Endothelial cell (in vitro differentiated cells): ENCODE data around the gene CDC42EP3. TPM values are rescaled to one million over a fixed set of nuclear protein-coding genes. Genes with fewer than 3 reads are reported as not detected.

Source experiments
- DNase-seq: peaks from one replicate; pipeline ENCODE4 v3.0.0; 2021; ENCODE audit warnings: low spot score
- H3K27ac Mint-ChIP-seq: one replicate; pipeline ENCODE4 v1.8.0; 2021; ENCODE audit warnings: mixed read lengths, inconsistent platforms; ENCODE audit not compliant: unreplicated experiment
- H3K27me3 Mint-ChIP-seq: one replicate; pipeline ENCODE4 v1.8.0; 2021; ENCODE audit warnings: mild to moderate bottlenecking, moderate library complexity, mixed read lengths, inconsistent platforms; ENCODE audit not compliant: unreplicated experiment
- H3K36me3 Mint-ChIP-seq: one replicate; pipeline ENCODE4 v1.8.0; 2021; ENCODE audit warnings: mild to moderate bottlenecking, low read depth, mixed read lengths, inconsistent platforms; ENCODE audit not compliant: unreplicated experiment
- H3K4me1 Mint-ChIP-seq: one replicate; pipeline ENCODE4 v1.8.0; 2021; ENCODE audit warnings: mild to moderate bottlenecking, mixed read lengths, inconsistent platforms; ENCODE audit not compliant: unreplicated experiment
- H3K4me3 Mint-ChIP-seq: one replicate; pipeline ENCODE4 v1.8.0; 2021; ENCODE audit warnings: mild to moderate bottlenecking, mixed read lengths, inconsistent platforms; ENCODE audit not compliant: unreplicated experiment
- H3K9me3 Mint-ChIP-seq: one replicate; pipeline ENCODE4 v1.8.0; 2021; ENCODE audit warnings: mixed read lengths, inconsistent platforms; ENCODE audit not compliant: unreplicated experiment
- total RNA-seq: library from RNA; stranded (reverse); fragmentation: NEBNext Ultra II Directional; extraction: Animal tissue kit (Norgen Biotek cat#: 25700); gene quantifications from one replicate; pipeline ENCODE4 v1.2.1, GENCODE V29; 2021; ENCODE audit not compliant: unreplicated experiment
- TF ChIP-seq, protein P1 (sequence below): fragments of 200-600 bp; sonication (generic); IDR thresholded peaks from one replicate; pipeline ENCODE4 v1.5.0; 2021; ENCODE audit warnings: antibody characterized with exemption; ENCODE audit not compliant: unreplicated experiment

The CDC42EP3 gene
- total RNA-seq, 1 donor from 2014 or later, result 53.1 TPM

DNA sequence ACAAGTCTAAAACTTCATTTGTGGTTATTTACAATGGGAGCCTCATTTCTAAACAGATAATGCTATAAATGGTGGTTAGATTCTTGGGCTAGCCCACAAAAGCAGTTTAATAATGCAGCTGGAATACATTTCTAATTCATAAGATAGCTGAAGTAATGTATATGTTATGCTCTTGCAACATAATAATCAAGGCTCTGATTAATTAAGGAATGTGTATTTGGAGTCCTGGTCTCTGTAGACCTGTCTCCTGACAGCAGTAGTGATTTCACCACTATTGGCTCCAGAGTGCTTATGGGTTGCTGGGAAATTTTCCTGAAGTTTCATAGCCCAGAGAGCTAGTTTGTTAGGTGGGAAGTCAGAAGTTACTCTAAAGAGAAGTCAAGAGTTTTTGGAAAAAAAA lies 21.3 kb upstream of the CDC42EP3 start:
- Mint-ChIP-seq H3K36me3 (no peaks in the 10 kb centered on the region), H3K4me1 (no peaks in the 10 kb centered on the region), H3K27me3 (peaks cover 1% of the 10 kb centered on the region), H3K4me3 (no peak overlapping the region), H3K27ac (no peak overlapping the region), H3K9me3 (no peaks in the 10 kb centered on the region)
- DNase-seq, result no peak
- TF ChIP-seq, protein P1, sequence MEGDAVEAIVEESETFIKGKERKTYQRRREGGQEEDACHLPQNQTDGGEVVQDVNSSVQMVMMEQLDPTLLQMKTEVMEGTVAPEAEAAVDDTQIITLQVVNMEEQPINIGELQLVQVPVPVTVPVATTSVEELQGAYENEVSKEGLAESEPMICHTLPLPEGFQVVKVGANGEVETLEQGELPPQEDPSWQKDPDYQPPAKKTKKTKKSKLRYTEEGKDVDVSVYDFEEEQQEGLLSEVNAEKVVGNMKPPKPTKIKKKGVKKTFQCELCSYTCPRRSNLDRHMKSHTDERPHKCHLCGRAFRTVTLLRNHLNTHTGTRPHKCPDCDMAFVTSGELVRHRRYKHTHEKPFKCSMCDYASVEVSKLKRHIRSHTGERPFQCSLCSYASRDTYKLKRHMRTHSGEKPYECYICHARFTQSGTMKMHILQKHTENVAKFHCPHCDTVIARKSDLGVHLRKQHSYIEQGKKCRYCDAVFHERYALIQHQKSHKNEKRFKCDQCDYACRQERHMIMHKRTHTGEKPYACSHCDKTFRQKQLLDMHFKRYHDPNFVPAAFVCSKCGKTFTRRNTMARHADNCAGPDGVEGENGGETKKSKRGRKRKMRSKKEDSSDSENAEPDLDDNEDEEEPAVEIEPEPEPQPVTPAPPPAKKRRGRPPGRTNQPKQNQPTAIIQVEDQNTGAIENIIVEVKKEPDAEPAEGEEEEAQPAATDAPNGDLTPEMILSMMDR, result no peak

DNA sequence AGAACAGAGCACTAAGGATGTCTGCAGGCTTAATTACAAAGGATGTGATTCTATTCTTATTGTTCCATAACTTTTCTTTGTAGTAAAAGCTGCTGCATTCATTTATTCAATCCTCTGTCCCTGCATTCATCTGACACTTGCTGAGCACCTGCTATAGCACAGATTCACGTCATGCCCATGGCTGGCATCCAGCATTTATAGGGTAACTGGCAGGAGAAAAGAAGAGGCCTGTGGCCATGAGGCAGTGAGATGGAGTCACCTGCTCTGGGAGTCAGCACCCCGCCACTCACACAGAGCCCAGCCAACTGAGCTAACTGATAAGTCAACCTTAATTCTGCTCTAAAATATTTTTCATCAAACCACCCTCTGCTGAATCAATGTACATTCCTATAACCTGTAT lies 18.3 kb upstream of the CDC42EP3 start:
- TF ChIP-seq, protein P1, result no peak
- Mint-ChIP-seq H3K4me3 (no peak overlapping the region), H3K27ac (no peak overlapping the region), H3K36me3 (no peaks in the 10 kb centered on the region), H3K27me3 (peaks cover 1% of the 10 kb centered on the region), H3K9me3 (no peaks in the 10 kb centered on the region), H3K4me1 (no peaks in the 10 kb centered on the region)
- no peak for DNase-seq

DNA sequence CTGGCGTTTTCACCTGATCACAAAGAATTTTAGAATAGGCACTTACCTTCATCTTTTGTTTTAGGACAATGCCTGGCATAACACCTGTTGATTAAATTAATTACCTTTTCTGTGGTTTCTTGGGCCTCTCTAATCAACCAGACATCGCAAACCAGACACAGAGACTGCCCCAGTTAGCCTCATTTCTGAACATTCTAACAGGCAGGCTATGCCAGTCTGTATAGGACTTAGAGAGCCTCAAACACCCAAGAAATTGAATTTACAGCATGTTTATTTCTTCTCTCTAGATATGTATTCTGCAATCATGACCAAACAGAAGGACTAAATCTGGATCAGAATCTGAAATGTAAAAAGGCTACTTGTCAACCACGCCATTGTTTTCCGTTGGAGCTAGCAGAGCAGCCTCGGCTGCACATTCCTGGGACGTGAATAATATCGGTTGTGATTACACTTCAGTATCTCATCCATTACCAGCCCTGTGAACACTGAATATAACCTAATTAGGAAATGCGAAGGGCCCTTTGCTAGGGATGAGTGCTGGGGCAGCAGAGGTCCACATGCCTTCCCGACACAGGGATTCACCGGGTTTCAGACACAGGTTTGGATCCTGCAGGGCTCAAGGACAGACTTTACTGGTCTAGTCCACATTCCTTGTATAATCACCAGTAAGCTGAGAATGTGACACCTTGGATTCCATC lies 17.5 kb upstream of the CDC42EP3 start:
- DNase-seq, result no peak
- H3K9me3 Mint-ChIP-seq, result no peaks in the 10 kb centered on the region
- H3K4me3 Mint-ChIP-seq, result no peak overlapping the region
- H3K36me3 Mint-ChIP-seq, result no peaks in the 10 kb centered on the region
- no peaks in the 10 kb centered on the region for H3K4me1 Mint-ChIP-seq
- TF ChIP-seq, protein P1, result no peak
- H3K27ac Mint-ChIP-seq, result no peak overlapping the region
- H3K27me3 Mint-ChIP-seq, result peaks cover 1% of the 10 kb centered on the region

DNA sequence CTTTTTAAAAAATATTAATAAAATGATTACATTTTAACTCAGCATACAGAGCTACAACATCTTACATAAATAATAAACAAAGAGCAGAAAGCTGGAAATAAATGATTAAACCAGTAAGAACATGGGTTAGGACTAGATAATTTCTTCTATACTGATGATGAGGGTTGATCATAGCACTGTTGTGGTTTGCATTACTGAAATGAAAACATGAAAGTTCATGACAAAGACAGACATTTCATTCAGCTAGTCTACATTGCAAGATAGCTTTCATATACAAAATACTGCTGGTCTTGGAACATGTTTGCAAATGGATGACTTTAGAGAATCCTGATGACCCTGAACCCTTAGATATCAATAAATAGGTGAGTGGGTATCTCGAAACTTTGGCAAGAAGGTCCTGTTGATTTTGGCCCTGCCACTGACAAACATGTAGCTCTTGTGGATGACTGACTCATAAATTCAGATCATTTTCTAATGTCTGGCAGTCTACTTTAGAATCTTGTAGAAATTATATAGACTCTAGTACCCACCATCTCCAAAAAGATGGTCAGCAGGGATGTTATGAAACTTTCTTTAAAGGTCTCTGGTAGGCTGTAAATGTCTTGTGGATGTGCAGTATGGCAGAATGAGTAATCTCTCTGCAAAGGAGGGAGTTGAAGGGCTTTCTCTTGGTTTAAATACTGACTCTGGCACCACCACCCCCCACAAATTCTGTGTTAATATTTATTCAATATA lies 15.5 kb upstream of the CDC42EP3 start:
- no peak overlapping the region for H3K27ac Mint-ChIP-seq
- H3K27me3 Mint-ChIP-seq, result no peaks in the 10 kb centered on the region
- TF ChIP-seq, protein P1, result no peak
- H3K4me1 Mint-ChIP-seq, result no peaks in the 10 kb centered on the region
- H3K36me3 Mint-ChIP-seq, result no peaks in the 10 kb centered on the region
- H3K4me3 Mint-ChIP-seq, result no peak overlapping the region
- no peaks in the 10 kb centered on the region for H3K9me3 Mint-ChIP-seq
- DNase-seq, result no peak

DNA sequence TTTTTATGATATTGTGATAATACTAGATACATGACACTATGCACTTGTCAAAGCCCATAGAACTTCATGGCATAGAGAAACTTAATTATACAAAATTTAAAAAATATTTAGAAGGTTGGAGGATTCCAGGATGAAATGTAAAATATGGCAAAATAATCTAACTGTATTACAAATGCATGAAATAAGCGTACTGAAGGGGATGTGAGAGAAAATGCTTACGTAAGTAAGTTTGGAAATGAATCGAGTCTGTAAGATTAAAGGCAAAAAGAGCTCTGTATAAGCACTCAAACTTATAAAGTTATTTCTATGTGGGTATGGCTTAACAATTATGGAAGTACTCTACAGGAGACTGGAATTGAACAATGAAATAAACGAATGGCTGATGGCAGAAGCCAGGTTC lies 13.4 kb upstream of the CDC42EP3 start:
- H3K4me1 Mint-ChIP-seq, result peaks cover 4% of the 10 kb centered on the region
- H3K27ac Mint-ChIP-seq, result no peak overlapping the region
- no peaks in the 10 kb centered on the region for H3K36me3 Mint-ChIP-seq
- TF ChIP-seq, protein P1, result no peak
- H3K9me3 Mint-ChIP-seq, result no peaks in the 10 kb centered on the region
- no peaks in the 10 kb centered on the region for H3K27me3 Mint-ChIP-seq
- no peak for DNase-seq
- no peak overlapping the region for H3K4me3 Mint-ChIP-seq
